D721Med (cell line): Measurements from ENCODE around the gene AHCYL2.
"Not testable (repeated sequence)": the region's sequence is repeated elsewhere in the genome, so short reads cannot be mapped to it uniquely, and the experiment has no call there.

Source experiments
- DNase-seq: peaks from one replicate; pipeline ENCODE4 v3.0.0; 2011; ENCODE audit warnings: low spot score; ENCODE audit not compliant: insufficient read length
- FAIRE-seq: peaks from 2 replicates; lab custom pipeline; 2011; peaks lifted over from hg19 to GRCh38; lab: Jason Lieb, UNC
- CTCF ChIP-seq: IDR thresholded peaks from 2 replicates; pipeline ENCODE4 v1.5.1; 2012; ENCODE audit warnings: mild to moderate bottlenecking, control low read depth; ENCODE audit not compliant: insufficient read depth; ENCODE audit errors: missing control alignments

The AHCYL2 gene

GRCh38 chr7:129438839-129439651, 214.2 kb downstream of the AHCYL2 start:
- FAIRE-seq (no peak), DNase-seq (no peak)
- no peak for TF ChIP-seq CTCF

GRCh38 chr7:129439963-129440625, 215.3 kb downstream of the AHCYL2 start:
- FAIRE-seq, result no peak

DNA sequence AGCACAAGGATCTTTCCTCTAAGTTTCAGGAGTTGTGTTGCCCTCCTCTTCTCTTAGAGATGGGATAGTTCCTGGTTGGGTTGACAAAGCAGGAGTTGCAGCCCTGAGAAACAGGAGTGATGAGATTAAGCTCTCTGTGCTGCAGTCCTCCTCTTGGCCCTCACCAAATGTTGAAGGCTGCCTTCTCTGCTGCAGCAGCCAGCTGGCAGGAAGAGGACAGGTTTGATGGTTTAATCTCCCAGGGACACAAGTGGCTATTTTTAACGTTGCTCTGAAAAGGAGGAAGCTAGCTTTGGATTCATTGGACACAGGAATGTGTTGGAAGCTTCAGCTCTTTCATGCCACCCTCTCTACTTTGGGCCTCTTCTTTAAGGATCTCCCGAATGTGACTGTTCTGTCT, 218.8 kb downstream of the AHCYL2 start:
- FAIRE-seq (no peak), DNase-seq (no peak)
- no peak for TF ChIP-seq CTCF

More at GRCh38 chr7:129439963-129440625, 215.3 kb downstream of the AHCYL2 start:
- no peak for DNase-seq
- TF ChIP-seq CTCF, result no peak

DNA sequence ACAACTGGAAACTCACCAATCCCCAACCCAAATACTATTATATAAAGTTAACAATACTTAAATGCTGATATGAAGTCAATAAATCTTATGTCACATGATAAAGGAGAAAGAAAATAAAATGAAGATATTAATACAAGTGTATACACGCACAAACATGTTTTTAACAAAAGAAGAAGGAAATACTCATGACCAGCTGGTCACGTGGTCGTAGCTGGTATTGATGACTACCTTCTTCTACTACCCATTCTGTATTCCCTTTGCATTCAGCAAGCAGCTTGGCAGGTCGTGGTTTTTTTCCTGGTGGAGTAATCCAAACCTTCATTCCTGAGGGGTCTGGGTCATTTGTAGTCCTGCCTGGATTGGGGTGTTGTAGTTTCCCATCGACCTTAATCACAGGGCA, 219.9 kb downstream of the AHCYL2 start:
- not testable (repeated sequence) for FAIRE-seq, DNase-seq

DNA sequence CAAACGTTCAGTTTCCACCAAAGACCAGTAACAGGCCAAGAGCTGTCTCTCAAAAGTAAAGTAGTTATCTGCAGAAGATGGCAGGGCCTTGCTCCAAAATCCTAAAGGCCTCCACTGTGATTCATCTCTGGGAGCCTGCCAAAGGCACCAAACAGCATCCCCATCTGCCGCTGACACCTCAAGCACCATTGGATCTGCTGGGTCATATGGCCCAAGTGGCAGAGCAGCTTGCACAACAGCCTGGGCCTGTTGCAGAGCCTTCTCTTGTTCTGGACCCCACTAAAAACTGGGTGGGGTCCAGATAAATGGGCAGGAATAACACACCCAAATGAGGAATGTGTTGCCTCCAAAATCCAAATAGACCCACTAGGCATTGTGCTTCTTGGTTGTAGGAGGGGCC, 222.1 kb downstream of the AHCYL2 start:
- not testable (repeated sequence) for FAIRE-seq, DNase-seq

- not testable (repeated sequence) for FAIRE-seq
Observed at GRCh38 chr7:129447445-129447844, 222.6 kb downstream of the AHCYL2 start.

GRCh38 chr7:129448608-129449007, 223.8 kb downstream of the AHCYL2 start:
- DNase-seq, FAIRE-seq: not testable (repeated sequence)

More at GRCh38 chr7:129447445-129447844, 222.6 kb downstream of the AHCYL2 start:
- DNase-seq, result not testable (repeated sequence)

- no peak for TF ChIP-seq CTCF
- FAIRE-seq (no peak), DNase-seq (no peak)
Observed at GRCh38 chr7:129450295-129450694, 225.5 kb downstream of the AHCYL2 start.

- TF ChIP-seq CTCF, result no peak
- FAIRE-seq, result no peak
- DNase-seq, result no peak
Observed at GRCh38 chr7:129452589-129453231, 227.9 kb downstream of the AHCYL2 start.
